GM19043 (cell line): ENCODE measurements around the gene RNF166.
A peak's percentile ranks its signal among the peaks of the same experiment; 100 is the strongest.

Experiments used
- ATAC-seq: cut with Tn5 transposase; IDR thresholded peaks from one replicate; pipeline ENCODE4 v1.9.1; 2021; ENCODE audit warnings: low read depth; ENCODE audit not compliant: unreplicated experiment

Gene RNF166

DNA sequence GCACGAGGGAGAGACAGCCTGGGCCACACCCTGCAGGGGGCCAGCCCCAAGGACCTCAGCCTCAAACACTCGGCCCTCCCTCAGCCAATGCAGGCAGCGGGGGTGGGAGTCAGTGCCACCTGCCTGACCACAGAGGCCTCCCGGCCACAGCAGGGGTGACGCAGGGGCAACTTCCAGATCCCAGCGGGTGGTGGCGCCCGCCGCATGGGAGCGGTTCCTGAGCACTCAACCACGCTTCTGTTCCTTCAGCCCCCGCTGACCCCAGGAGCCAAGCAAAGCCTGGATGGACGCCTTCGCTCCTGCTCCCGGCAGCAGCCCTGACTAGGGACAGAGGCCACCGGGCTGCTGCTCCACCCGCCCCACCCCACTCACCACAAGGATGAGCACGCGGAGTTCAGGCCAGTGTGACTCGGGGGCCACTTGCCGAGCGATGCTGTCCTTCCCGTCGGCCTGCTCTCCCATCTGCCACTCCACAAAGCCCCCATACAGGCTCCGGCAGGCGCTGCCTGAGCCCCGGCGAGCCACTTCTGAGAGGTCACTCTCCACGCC, 50.4 kb downstream of the RNF166 start:
- ATAC-seq = no peak

GRCh38 chr16:88655053-88655732, 51.0 kb downstream of the RNF166 start:
- no peak for ATAC-seq

DNA sequence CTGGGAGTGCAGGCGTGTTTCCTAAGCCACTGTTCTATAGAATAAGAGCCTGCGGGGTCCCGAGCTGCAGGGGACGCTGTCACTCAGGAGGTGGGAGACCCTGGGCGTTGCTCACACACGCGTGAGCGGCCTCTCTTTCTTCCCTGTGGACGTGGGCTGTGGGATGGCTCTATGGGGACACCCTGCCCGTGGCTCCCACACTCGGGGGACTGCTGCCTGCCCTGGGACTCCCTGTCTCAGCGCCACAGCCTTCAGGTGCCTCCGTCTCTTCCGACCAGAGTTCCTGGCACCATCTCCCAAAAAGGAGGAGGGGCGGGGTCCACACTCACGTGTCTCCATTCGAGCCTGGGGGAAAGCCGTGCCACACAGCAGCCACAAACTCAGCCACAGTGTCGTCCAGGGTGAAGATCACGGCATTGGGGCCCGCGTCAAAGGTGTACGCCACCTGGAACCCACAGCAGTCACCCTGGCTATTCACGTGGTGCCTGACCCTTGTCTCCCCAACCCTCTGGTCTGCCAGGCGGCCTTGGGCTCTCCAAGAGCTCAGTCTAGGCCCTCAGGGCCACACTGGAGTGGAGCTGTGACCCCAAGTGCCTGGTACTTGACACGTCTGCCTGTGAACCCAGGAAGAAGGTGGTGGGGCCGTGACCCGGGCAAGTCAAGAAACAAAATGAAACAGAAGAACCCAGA, 51.7 kb downstream of the RNF166 start:
- ATAC-seq = no peak

DNA sequence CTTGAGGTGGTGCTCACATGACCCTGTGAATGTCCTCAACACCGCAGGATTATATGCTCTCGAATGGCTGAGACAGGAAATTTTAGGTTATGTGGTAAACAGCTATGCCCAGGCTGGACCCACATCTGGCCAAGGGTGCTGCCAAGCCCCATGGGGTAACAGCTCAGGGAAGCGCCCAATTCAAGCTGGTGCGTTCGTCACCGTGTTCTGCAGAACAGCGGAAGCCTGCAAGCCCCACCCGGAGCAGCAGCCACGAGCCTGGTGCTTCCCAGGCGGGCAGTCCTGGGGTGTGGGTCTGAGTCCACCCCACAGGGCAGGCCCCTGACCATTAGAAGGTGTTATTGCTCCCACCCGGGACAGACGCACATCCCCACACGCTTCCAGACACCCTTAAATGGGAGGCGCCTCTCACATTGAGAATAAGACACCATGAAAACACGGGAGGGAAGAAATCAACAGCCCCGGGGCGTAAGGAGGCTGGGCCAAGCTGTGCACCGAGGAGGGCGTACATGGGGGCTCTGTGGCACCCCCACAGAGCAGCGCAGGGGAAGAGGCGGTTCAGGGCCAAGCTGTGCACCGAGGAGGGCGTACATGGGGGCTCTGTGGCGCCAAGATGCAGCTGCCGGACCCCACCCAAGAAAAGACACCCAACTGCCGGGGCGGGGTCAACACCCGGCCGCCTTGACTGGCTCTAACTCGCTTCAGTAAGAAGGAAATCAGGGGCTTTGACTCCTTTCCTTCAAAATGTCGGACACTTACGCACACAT, 52.4 kb downstream of the RNF166 start:
- ATAC-seq = no peak

DNA sequence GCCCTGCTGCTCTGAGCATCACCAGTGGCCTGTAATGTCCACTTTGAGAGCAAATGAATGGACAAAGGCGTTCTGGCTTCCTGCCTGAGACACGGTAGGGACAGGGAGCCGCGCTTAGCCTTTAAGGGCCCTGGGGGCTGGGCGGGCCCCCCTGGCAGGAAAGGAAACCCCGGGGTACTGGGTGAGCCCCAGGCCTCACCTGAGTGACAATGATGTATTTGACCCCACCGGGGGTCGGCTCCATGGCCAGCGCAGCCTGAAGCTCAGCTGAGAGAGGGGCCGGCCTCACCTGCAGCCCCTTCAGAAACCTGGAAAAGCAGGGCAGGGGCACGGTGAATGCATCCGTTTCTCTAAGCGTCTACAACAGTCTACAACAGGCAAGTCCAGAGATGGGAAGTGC, 53.1 kb downstream of the RNF166 start:
- no peak for ATAC-seq

DNA sequence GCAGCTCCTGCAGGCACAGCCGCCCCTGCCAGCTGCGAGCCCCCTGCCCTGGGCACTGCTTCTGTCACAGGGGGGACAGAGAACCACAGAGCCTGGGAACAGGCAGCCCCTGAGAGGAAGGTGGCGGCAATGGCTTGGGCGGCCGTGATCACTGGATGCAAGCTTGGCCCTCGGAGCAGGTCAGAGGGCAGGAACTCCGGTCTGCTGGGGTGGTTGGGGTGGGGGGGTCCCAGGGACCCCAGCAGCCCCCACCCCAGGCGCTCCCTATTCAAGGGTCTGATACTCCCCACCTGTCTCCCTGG, 53.5 kb downstream of the RNF166 start:
- no peak for ATAC-seq

GRCh38 chr16:88651989-88652761, 54.0 kb downstream of the RNF166 start:
- no peak for ATAC-seq

DNA sequence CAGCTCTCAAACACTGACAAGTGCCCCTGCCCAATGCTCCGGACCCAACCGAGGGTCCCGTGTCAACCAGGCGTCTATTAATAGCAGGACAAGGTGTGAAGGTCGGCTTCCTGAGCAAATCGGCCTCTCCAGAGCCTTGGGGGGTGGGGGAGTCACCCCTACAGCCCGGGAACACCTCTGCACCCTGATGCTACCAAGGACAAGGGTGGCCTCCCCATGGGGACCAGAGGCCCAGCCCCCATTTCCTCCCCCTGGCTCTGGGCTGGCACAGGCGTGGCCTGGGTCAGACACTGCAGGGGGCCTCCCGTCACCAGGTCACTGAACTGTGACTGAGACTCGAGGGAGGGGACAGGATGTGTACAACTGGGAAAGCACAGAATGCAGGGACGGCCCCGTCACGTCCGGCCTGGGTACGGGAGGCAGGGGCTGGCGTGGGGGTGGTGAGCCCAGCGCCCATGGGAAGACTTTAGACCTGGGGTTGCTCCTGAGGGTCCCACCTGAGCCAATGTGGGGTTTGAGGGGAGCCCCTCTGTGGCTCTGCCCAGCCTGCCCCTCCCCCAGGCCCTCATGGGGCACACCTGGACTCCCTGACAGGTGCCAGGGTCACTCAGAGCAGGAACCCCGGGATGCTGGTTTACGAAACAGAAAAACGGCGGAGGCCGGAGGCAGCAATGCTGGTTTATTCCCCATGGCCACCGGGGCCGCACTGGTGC, 54.8 kb downstream of the RNF166 start:
- peak; percentile 81 for ATAC-seq

DNA sequence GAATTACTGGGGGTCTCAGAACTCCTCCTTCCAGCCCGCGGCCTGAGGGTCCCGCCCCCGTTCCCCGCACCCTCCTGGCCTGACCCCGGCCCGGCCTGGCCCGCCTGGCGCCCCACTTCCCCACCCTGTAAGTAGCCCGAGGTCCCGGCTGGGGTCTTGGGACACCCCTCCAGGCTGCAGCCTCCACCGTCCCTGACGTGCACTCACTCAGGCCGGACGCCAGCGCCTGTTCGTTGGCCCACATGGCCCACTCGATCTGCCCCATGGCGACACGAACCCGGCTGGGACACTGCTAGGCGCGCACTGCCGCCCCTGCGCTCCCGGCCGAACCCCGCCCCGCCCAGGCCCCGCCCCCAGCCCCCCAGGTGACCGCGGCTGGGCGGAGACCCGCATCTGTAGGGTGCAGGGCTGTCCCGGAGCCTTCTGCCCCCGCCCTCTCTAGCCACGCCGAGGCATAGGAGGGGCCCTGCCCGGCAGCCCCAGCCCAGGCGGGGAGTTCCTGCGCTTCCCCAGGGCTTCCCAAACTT, 55.4 kb downstream of the RNF166 start, which contains the start of gene CYBA:
CYBA (minus strand) TSS at position 305 of the 527 bp plus-strand sequence; CDS start at position 265, 40 bp downstream.
- peak; percentile 57 for ATAC-seq

DNA sequence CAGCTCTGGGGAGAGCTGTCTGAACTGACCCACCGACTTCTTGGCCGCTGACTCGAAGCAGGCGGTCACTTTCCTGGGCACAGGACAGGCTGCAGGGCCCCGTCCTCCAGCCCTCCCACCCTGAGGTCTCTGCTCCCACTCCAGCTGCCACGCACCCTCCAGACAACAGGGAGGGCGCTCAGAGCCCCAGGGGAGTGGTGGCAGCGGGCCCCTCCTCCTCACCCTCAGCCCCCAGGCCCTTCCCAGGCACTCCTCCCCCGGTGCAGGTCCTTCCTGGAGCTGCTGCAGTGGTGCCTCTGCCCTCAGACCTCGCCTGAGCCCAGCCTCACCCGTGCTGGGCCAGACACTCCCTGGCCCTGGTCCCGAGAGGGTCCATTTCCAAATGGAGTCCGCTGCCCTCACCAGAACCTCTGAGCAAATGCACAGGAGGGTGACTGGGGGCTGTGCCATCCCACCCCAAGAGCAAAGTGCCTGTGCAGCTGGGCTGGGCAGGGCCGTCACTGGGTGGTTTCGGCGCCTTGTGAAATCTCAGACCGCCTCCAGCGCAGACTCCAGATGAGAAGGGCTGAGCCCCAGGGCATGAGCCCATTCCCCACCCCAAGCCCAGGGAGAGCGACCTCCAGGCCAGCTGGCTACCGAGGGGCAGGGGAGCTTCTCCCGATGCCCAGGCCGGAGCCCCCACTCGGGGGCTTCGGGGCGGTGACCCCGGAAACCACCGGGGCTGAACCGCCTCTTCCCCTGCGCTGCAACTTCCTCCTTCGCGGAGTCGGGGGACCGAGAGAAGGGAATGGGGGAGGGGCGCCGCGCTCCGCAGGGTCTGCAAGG, 56.1 kb downstream of the RNF166 start:
- no peak for ATAC-seq

- ATAC-seq = no peak
Observed at GRCh38 chr16:88649195-88649923, 56.8 kb downstream of the RNF166 start.

DNA sequence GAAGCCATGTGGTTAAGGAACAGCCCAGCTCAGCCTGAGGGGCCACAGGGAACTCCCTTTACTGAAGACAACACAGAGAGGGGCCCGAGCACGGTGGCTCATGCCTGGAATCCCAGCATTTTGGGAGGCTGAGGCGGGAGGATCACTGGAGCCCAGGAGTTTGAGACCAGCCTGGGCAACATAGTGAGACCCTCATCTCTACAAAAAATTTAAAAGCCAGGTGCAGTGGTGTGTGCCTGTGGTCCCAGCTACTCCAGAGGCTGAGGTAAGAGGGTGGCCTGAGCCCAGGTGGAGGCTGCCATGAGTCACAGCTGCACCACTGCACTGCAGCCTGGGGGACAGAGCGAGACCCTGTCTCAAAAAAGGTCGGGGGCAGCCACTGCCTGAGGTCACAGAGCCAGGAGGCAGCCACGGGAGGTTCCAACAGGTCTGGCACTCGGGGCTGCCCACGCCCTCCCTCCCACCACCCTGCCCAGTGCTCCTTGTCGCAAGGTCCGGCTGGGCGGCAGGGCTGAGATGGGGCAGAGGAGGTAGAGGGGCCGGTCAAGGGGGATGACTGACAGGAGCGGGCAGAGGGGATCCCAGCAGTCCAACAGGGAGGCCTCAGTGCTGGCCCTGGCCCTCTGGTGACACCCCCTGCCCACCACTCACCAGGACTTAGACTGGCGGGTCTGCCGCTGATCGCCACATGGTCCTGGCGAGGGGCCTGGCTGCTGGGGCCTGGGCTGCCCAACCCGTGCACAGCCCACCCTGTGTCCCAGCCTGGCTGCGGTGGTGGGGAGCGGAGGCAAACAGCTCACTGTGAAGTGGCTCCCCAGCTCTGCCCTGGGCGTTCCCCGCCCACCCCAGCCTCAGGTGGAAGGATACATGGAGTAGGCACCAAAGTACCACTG, 58.8 kb downstream of the RNF166 start:
- no peak for ATAC-seq
